Superior temporal gyrus (tissue), 1 donor: ENCODE data around the gene CDH5.

Source experiments
- DNase-seq: peaks from one replicate; pipeline ENCODE4 v3.0.0-alpha.2; 2016; ENCODE audit errors: extremely low spot score

Gene CDH5

GRCh38 chr16:66373667-66374066 is 7.2 kb downstream of the CDH5 start:
- no peak for DNase-seq

GRCh38 chr16:66374176-66374575 is 7.7 kb downstream of the CDH5 start:
- no peak for DNase-seq

DNA sequence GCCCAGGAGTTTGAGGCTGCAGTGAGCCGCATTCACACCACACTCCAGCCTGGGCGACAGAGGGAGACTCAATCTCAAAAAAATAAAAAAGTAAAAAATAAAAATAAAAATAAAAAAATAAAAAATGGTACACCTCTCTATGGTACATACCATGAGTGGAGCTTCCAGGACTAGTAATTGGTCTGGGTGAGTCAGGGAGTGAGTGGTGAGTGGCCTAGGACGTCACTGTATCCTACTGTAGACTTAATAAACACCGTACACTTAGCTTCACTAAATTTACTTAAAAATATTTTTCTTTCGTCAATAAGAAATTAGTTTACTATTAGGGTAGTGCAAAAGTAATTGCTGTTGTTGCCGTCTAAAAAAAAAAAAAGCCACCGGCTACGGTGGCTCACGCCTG is 9.0 kb downstream of the CDH5 start:
- no peak for DNase-seq

GRCh38 chr16:66376114-66376513 is 9.6 kb downstream of the CDH5 start:
- no peak for DNase-seq

DNA sequence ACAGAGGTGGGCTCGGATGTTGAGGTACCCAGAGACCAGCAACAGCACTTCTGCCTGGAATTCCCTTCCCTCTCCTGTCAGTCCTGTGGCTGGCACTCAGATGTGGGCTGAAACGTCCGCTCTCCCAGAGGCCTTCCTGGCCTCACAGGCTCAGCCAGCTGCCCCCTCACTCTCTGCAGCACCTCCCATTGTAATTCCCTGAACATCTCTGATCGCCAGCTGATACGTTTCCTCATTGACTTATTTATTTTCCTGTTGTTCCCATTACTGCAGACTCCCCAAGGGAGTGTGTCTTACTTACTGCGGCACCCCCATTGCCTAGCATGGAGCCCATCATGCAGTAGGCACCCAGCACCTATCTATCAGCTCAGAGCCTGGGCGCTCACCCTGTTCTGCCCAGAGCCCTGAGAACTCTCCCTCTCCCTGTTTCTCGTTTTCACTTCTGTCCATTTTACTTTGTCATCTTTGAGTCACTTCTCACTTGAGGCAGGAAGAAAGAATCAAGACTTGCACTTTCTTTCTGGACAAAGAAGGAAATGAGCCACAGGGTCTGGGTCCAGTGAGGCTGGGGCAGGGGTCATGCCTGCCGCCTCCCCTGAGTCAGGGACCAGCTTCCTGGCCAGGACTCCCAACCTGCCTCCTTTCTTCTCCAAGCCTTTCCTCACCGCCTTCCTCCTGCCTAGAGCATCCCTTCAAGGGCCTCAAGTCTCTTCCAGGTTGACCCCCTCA is 10.2 kb downstream of the CDH5 start:
- no peak for DNase-seq

- no peak for DNase-seq
These were observed 10.8 kb downstream of the CDH5 start for GRCh38 chr16:66377324-66377723.

DNA sequence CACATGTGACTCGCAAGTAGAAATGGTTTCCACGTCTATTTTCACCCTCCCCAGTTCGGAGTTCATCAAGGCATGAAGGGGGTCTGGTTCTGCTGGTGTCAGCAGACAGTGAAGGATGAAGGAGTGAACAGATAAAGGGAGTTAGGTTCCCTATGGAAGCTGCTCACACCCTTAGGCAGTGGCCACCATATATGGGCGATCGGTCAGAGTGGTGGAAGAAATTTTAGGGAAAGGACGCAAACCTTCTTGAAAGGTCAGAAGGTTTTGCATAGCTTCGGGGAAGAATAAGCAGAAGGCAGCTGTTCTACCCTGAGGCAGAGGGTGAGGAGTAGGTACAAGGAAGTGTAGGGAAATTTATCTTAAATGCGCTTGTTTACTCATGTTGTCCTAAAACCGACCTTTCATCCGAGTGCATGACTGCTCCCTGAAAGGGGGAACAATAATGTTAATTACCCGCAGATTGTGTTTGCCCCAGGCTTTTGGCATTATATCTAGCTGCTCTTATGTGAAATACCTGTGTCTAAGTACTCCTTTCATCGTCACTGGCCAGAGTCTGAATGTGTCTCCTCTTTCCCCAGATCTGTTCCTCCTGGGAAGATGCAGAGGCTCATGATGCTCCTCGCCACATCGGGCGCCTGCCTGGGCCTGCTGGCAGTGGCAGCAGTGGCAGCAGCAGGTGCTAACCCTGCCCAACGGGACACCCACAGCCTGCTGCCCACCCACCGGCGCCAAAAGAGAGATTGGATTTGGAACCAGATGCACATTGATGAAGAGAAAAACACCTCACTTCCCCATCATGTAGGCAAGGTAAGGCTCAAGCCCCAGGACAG is 12.5 kb downstream of the CDH5 start:
- DNase-seq, result no peak

- DNase-seq, result no peak
These were observed 13.1 kb downstream of the CDH5 start for GRCh38 chr16:66379571-66379941.

- DNase-seq, result no peak
These were observed 13.9 kb downstream of the CDH5 start for GRCh38 chr16:66380421-66380820.

- DNase-seq, result no peak
These were observed 15.2 kb downstream of the CDH5 start for GRCh38 chr16:66381585-66382170.

DNA sequence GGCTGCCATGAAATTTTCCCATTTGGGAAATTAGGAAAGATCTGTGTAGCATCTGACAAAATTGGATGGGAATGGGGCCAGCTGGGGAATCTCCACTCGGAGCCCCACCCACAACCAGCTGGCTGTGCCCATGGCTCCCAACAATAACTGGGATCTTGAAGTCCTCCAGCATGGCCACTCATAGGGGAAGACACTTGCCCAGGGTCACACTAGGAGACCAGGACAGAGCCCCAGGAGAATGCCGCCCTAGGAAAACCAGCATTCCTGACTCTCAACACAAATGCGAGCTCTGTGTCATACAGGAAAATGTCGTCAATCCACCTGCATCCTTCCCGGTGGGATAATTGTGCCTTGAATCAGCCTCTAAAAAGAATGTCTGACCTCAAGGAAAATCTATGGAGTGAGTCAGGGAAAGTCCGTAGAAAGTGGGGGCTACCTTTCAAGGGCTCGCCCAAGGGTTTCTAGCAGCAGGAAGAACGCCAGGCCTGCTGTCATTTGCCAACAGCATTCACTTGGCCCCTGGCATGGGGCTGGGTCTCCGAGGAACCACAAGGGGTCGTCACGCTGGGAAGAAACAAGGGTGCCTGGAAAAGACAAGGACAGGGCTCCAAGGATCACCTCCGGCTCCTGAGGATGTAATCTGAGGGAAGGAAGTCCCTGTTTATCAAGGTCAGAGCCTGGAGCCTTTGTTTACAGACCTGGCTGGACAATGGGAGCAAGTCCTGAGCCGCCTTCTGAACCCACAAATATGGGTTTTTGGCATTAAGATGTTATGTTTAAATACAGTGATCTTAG is 15.9 kb downstream of the CDH5 start:
- no peak for DNase-seq

- DNase-seq, result peak; percentile 14
These were observed 16.4 kb downstream of the CDH5 start for GRCh38 chr16:66382966-66383299.

DNA sequence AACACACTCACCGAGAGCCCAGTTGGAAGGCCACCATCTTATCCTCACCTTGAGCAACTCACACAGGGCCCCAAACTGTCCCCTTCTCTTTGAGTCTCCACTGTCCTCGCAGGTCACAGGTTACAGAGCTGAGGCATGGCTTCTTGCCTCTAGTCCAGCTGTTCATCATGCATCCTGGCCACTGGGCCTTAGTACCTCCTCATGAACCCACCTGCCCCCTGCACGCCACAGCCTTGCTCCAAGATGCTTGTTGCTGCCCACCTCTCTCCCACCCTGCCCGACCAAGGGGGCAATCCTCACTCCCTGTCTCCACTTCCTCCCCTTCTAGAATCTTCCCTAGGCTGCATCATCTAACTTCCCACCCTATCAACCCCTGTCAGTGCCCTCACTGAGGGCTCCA is 17.1 kb downstream of the CDH5 start:
- DNase-seq, result no peak

DNA sequence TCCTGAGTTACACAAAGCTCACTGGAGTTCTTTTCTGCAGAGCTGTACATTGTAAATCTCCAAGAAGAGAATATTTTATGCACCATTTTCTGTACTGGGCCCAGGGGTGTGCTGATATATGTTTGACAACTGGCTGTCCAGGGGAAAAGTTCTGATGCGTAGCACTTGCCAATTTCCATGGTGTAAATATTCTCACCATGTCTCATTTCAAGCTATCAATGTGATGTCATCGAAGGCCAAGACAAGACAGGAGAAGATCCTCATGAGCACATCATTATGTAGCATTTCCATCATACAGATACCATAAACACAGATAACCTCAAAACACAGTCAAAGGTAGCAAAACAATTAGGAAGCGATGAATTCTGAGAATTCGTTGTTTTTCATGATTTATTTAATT is 18.9 kb downstream of the CDH5 start:
- DNase-seq, result no peak

DNA sequence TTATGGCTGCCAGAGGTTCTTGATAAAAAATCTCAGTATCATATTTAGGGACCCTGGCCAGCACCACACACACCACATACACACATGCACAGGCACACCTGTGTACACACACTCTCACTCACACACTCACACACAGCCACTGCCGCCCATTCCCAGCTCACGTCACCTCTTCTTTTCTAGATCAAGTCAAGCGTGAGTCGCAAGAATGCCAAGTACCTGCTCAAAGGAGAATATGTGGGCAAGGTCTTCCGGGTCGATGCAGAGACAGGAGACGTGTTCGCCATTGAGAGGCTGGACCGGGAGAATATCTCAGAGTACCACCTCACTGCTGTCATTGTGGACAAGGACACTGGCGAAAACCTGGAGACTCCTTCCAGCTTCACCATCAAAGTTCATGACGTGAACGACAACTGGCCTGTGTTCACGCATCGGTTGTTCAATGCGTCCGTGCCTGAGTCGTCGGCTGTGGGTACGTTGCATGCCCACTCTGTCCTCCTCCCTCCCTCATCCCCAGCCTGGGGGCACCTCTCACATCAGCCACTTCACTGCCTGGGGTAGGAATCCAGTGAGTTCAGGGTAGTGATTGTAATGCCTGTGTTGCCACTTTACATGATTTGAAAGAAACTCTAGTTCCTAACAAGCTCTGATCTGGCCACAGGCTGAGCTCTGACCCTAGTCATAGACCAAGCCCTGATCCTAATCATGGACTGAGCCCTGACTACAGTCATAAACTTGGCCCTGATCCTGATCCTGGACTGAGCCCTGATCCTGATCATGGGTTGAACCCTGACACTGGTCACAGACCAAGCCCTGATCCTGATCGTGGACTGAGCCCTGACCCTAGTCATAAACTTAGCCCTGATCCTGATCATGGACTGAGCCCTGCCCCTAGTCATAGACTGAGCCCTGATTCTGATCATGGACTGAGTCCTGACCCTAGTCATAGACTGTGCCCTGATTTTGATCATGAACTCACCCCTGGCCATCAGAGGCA is 20.4 kb downstream of the CDH5 start:
- no peak for DNase-seq

GRCh38 chr16:66387817-66388332 is 21.4 kb downstream of the CDH5 start:
- no peak for DNase-seq

- DNase-seq, result no peak
These were observed 22.1 kb downstream of the CDH5 start for GRCh38 chr16:66388350-66389139.

- DNase-seq, result no peak
These were observed 23.0 kb downstream of the CDH5 start for GRCh38 chr16:66389256-66390176.
